Measurements from ENCODE around the gene ZNF827. TPM values are rescaled to one million over a fixed set of nuclear protein-coding genes. Genes with fewer than 3 reads are reported as not detected.
A peak's percentile ranks its signal among the peaks of the same experiment; 100 is the strongest.

ZNF827 gene
- total RNA-seq, 4 donors from 2014 or later = 7.2 to 16.1 (median 10.9) TPM

DNA sequence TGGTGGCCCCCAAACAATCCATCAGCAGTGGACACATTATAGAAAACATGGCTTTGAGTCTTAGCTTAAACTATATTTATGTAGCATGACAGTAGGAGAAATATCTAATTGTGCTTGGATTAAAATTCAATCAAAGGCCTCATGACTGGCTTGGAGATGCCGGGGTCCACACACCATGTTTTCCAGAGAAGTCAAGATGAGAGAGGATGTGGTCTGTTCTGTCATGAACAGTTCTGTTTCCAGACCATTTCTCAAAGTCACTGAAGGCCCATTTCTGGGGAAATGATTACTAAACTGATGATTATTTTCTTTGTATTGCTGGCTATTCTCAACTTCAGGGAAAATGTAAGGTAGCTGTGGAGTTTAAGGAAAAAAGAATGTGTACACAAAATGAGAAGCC, 182.4 kb downstream of the ZNF827 start:
- in situ Hi-C loops (cut with MboI; ENCODE audit: low sequenced_read_pairs in 4 of 4) = no loop called here
- no peak overlapping the region for H3K27ac ChIP-seq
- no peak overlapping the region for H3K4me3 ChIP-seq
- H3K27me3 ChIP-seq = no peaks in the 10 kb centered on the region
- no peak for DNase-seq
- H3K4me1 ChIP-seq = peaks cover 0 to 9% of the 10 kb centered on the region in 2 donors
- H3K9me3 ChIP-seq = no peaks in the 10 kb centered on the region
- H3K36me3 ChIP-seq = peaks cover 0 to 18% of the 10 kb centered on the region in 2 donors
- intact Hi-C loops (cut with DNase I; ENCODE audit: low total_unique reads) = no loop called here
- ATAC-seq = no peak
- TF ChIP-seq CTCF (IDR thresholded peaks at IDR 0.05 in 4 of 5, conservative IDR thresholded peaks at IDR 0.05 in 1 of 5) = no peak
- no peak for TF ChIP-seq POLR2A (IDR thresholded peaks at IDR 0.05)

GRCh38 chr4:145755802-145756201, 182.8 kb downstream of the ZNF827 start:
- Histone ChIP-seq H3K4me1 (peaks cover 0 to 9% of the 10 kb centered on the region in 2 donors), H3K36me3 (peaks cover 0 to 14% of the 10 kb centered on the region in 2 donors), H3K27ac (no peak overlapping the region), H3K27me3 (no peaks in the 10 kb centered on the region), H3K4me3 (no peak overlapping the region), H3K9me3 (no peaks in the 10 kb centered on the region)
- DNase-seq = no peak
- ATAC-seq = peak; percentile 72 to 74
- in situ Hi-C loops (cut with MboI; ENCODE audit: low sequenced_read_pairs in 4 of 4) = no loop called here
- intact Hi-C loops (cut with DNase I; ENCODE audit: low total_unique reads) = no loop called here
- TF ChIP-seq CTCF (IDR thresholded peaks at IDR 0.05 in 4 of 5, conservative IDR thresholded peaks at IDR 0.05 in 1 of 5) = no peak
- no peak for TF ChIP-seq POLR2A (IDR thresholded peaks at IDR 0.05)

- no peak overlapping the region for H3K4me3 ChIP-seq
- in situ Hi-C loops (cut with MboI; ENCODE audit: low sequenced_read_pairs in 4 of 4) = loop anchor here in 1 of 4 donors (25.0 kb wide), 1 partner anchor 194 kb away; the partner anchor contains the start of gene ZNF827
Observed at GRCh38 chr4:145743641-145744040, 195.0 kb downstream of the ZNF827 start.

DNA sequence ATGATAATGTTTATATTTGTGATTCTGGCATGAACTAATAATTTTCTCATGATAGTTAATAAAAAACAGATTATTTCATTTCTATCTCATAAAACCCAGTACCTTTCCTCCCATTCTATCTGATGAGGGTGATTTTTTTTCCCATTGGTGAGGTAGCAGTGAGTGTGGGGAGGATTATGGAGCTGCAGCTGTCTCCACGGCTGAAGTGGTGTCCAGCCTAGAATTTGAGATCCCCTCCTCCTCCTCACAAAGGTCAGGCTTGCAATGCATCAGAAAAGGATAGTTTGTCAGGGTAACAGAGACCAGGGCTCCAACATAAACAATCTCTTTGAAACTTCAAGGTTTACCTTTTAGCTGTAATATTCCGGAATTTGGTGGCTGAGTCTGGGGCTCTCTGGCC, 197.8 kb downstream of the ZNF827 start:
- peaks cover 13 to 14% of the 10 kb centered on the region in 2 donors for H3K4me1 ChIP-seq
- H3K27ac ChIP-seq = no peak overlapping the region
- H3K9me3 ChIP-seq = no peaks in the 10 kb centered on the region
- ATAC-seq = no peak
- no peaks in the 10 kb centered on the region for H3K27me3 ChIP-seq
- no peaks in the 10 kb centered on the region for H3K36me3 ChIP-seq
- TF ChIP-seq CTCF (IDR thresholded peaks at IDR 0.05 in 4 of 5, conservative IDR thresholded peaks at IDR 0.05 in 1 of 5) = no peak
- no peak for TF ChIP-seq POLR2A (IDR thresholded peaks at IDR 0.05)
- in situ Hi-C loops (cut with MboI; ENCODE audit: low sequenced_read_pairs in 4 of 4) (loop anchor here in 1 of 4 donors (25.0 kb wide), 1 partner anchor 196 kb away; the partner anchor contains the start of gene ZNF827), intact Hi-C loops (cut with DNase I; ENCODE audit: low total_unique reads) (no loop called here)
- no peak for DNase-seq
- no peak overlapping the region for H3K4me3 ChIP-seq

More at GRCh38 chr4:145743641-145744040, 195.0 kb downstream of the ZNF827 start:
- no peaks in the 10 kb centered on the region for H3K36me3 ChIP-seq
- ATAC-seq = no peak
- H3K27ac ChIP-seq = no peak overlapping the region
- no peak for TF ChIP-seq CTCF (IDR thresholded peaks at IDR 0.05 in 4 of 5, conservative IDR thresholded peaks at IDR 0.05 in 1 of 5)
- no peak for DNase-seq
- intact Hi-C loops (cut with DNase I; ENCODE audit: low total_unique reads) = no loop called here
- no peaks in the 10 kb centered on the region for H3K4me1 ChIP-seq
- no peaks in the 10 kb centered on the region for H3K9me3 ChIP-seq
- no peaks in the 10 kb centered on the region for H3K27me3 ChIP-seq

- ATAC-seq = no peak
- Histone ChIP-seq H3K27me3 (no peaks in the 10 kb centered on the region), H3K9me3 (no peaks in the 10 kb centered on the region), H3K36me3 (no peaks in the 10 kb centered on the region), H3K4me1 (peaks cover 22 to 24% of the 10 kb centered on the region in 2 donors), H3K4me3 (no peak overlapping the region), H3K27ac (no peak overlapping the region)
- in situ Hi-C loops (cut with MboI; ENCODE audit: low sequenced_read_pairs in 4 of 4) (loop anchor here in 2 of 4 donors (10.0 to 25.0 kb wide), 3 partner anchors 55 to 197 kb away; partner anchors contain the start of gene ZNF827 (in 2 of the 2)), intact Hi-C loops (cut with DNase I; ENCODE audit: low total_unique reads) (loop anchor here (10.0 kb wide), 1 partner anchor 435 kb away; the partner anchor contains the start of gene LSM6)
- TF ChIP-seq CTCF (IDR thresholded peaks at IDR 0.05 in 4 of 5, conservative IDR thresholded peaks at IDR 0.05 in 1 of 5) (no peak), POLR2A (IDR thresholded peaks at IDR 0.05) (no peak)
- no peak for DNase-seq
Observed at GRCh38 chr4:145739845-145740244, 198.8 kb downstream of the ZNF827 start.

Data from gastrocnemius medialis (tissue), 4 donors.